ENCODE results near the gene PNMA8A.

GRCh38 chr19:46447006-46447405, 24.4 kb downstream of the PNMA8A start:
- no peak for TF ChIP-seq CTCF (IDR thresholded peaks at IDR 0.05)
- no peak for TF ChIP-seq POLR2A (IDR thresholded peaks at IDR 0.05)

Data from adrenal gland (tissue), 5 donors.